GM10847 (cell line): ENCODE measurements around the gene RECK.

Experiments used
- POLR2A ChIP-seq: IDR thresholded peaks from 2 replicates; pipeline ENCODE4 v1.6.1; 2011; ENCODE audit not compliant: insufficient read length; ENCODE audit errors: extremely low read depth

The RECK gene

GRCh38 chr9:36113999-36114398 lies 77.3 kb downstream of the RECK start:
- TF ChIP-seq POLR2A, result no peak

GRCh38 chr9:36116593-36116992 lies 79.9 kb downstream of the RECK start:
- TF ChIP-seq POLR2A, result no peak

- TF ChIP-seq POLR2A, result no peak
Measured at GRCh38 chr9:36118201-36118600, 81.5 kb downstream of the RECK start.

GRCh38 chr9:36118706-36119105 lies 82.0 kb downstream of the RECK start:
- no peak for TF ChIP-seq POLR2A

- no peak for TF ChIP-seq POLR2A
Measured at GRCh38 chr9:36119476-36119875, 82.8 kb downstream of the RECK start.

- no peak for TF ChIP-seq POLR2A
Measured at GRCh38 chr9:36120705-36121104, 84.0 kb downstream of the RECK start.

- no peak for TF ChIP-seq POLR2A
Measured at GRCh38 chr9:36121971-36122370, 85.3 kb downstream of the RECK start.

- TF ChIP-seq POLR2A, result no peak
Measured at GRCh38 chr9:36123515-36123914, 86.8 kb downstream of the RECK start.

- TF ChIP-seq POLR2A, result no peak
Measured at GRCh38 chr9:36125062-36125855, 88.5 kb downstream of the RECK start.

GRCh38 chr9:36126016-36126730 lies 89.5 kb downstream of the RECK start:
- TF ChIP-seq POLR2A, result no peak

- TF ChIP-seq POLR2A, result no peak
Measured at GRCh38 chr9:36127652-36128244, 91.0 kb downstream of the RECK start.

GRCh38 chr9:36128349-36128748 lies 91.6 kb downstream of the RECK start:
- TF ChIP-seq POLR2A, result no peak

- TF ChIP-seq POLR2A, result no peak
Measured at GRCh38 chr9:36129139-36129538, 92.4 kb downstream of the RECK start.

GRCh38 chr9:36132086-36132485 lies 95.4 kb downstream of the RECK start:
- no peak for TF ChIP-seq POLR2A

GRCh38 chr9:36134761-36135505 lies 98.2 kb downstream of the RECK start:
- TF ChIP-seq POLR2A, result no peak
